Measurements from ENCODE around the gene THEMIS2. TPM values are rescaled to one million over a fixed set of nuclear protein-coding genes. Genes with fewer than 3 reads are reported as not detected.

The THEMIS2 gene
- total and polyA plus RNA-seq, 2 of the 8 experiments (the other 6 are each of a cell fraction or from before 2014, with no cell fraction given), result 12.4 to 28.0 TPM

- no peak overlapping the region for H3K27ac ChIP-seq (ENCODE audit: low read depth, low read length)
- H3K23me2 ChIP-seq (ENCODE audit: low read depth, low read length), result no peaks in the 10 kb centered on the region
- no peak overlapping the region for H3K4ac ChIP-seq (replicated peaks; ENCODE audit: insufficient read length, low read depth, low read length)
- no peaks in the 10 kb centered on the region for H3K9me3 ChIP-seq (ENCODE audit: insufficient read depth in 2 of 2, low read depth in 1 of 2, low read length in 1 of 2)
- DNase-seq (ENCODE audit: low read depth in 1 of 2, low spot score in 2 of 2), result no peak
- H3K9ac ChIP-seq (replicated peaks in 1 of 4; ENCODE audit: extremely low read depth in 1 of 4, low read depth in 3 of 4, low read length in 3 of 4), result no peak overlapping the region
- no peak overlapping the region for H4K91ac ChIP-seq (replicated peaks; ENCODE audit: insufficient read length, low read length)
- no peak overlapping the region for H3K4me3 ChIP-seq (ENCODE audit: extremely low read depth in 1 of 4, insufficient read depth in 2 of 4, low read depth in 3 of 4, low read length in 4 of 4)
- H3K79me2 ChIP-seq (ENCODE audit: control insufficient read depth in 1 of 2, insufficient read depth in 2 of 2, low read length in 2 of 2), result no peaks in the 10 kb centered on the region
- no peak overlapping the region for H4K5ac ChIP-seq (ENCODE audit: insufficient read length, low read depth, low read length)
- H4K8ac ChIP-seq (ENCODE audit: extremely low read depth, insufficient read depth, low read length), result no peak overlapping the region
- no peaks in the 10 kb centered on the region for H3K27me3 ChIP-seq (replicated peaks in 1 of 4; ENCODE audit: control insufficient read depth in 3 of 4, extremely low read depth in 1 of 4, insufficient read depth in 3 of 4, low read length in 3 of 4)
- no peak overlapping the region for H3K56ac ChIP-seq (replicated peaks; ENCODE audit: insufficient read length, low read depth, low read length)
- no peaks in the 10 kb centered on the region for H3K79me1 ChIP-seq (ENCODE audit: low read depth, low read length)
- no peaks in the 10 kb centered on the region for H3K4me1 ChIP-seq (replicated peaks in 1 of 4; ENCODE audit: control insufficient read depth in 3 of 4, insufficient read depth in 4 of 4, low read length in 3 of 4)
- H2BK20ac ChIP-seq (ENCODE audit: low read length), result no peak overlapping the region
- no peak overlapping the region for H3K18ac ChIP-seq (ENCODE audit: extremely low read depth, low read length)
- no peak overlapping the region for H2BK120ac ChIP-seq (replicated peaks; ENCODE audit: low read depth, low read length)
- 88% methylated on average over 7 of the region's 7 CpGs; no CpG with 5 or more reads in 1 of the 2 experiments for WGBS, 2 experiments (ENCODE audit: extremely low coverage in 1 of 2, insufficient coverage in 1 of 2, insufficient read length in 1 of 2, insufficient replicate concordance in 2 of 2, low coverage in 1 of 2, low lambda C conversion rate in 2 of 2, missing lambda C conversion rate in 1 of 2)
- no peak overlapping the region for H3K23ac ChIP-seq (ENCODE audit: insufficient read length)
- no peak for FAIRE-seq
- H3K36me3 ChIP-seq (ENCODE audit: control insufficient read depth in 2 of 4, insufficient read depth in 4 of 4, low read length in 3 of 4), result peaks cover 24 to 67% (median 55%) of the 10 kb centered on the region in 4 experiments
- no peak overlapping the region for H2BK5ac ChIP-seq (ENCODE audit: low read depth, low read length)
- peaks cover 0 to 4% of the 10 kb centered on the region in 2 experiments for H4K20me1 ChIP-seq (replicated peaks in 1 of 2; ENCODE audit: control insufficient read depth in 1 of 2, insufficient read depth in 2 of 2, low read length in 2 of 2)
- H2BK12ac ChIP-seq (ENCODE audit: low read depth, low read length), result no peak overlapping the region
- ChIA-PET CTCF (ENCODE audit: partially characterized antibody) (interaction anchor here (0.5 to 1.1 kb wide), 3 partner anchors 34 to 333 kb away, joined by 3 read pairs; no protein-coding TSS in a partner anchor), POLR2A (ENCODE audit: partially characterized antibody) (interaction anchor here (0.8 to 4.0 kb wide), 7 partner anchors 8 to 66 kb away, joined by 3 to 17 read pairs (median 4); no protein-coding TSS in a partner anchor)
- H2AFZ ChIP-seq (ENCODE audit: low read length), result no peak overlapping the region
- H2BK15ac ChIP-seq (ENCODE audit: low read length), result no peak overlapping the region
- no peak overlapping the region for H2AK5ac ChIP-seq (ENCODE audit: low read depth, low read length)
- TF ChIP-seq MAX (IDR thresholded peaks at IDR 0.05), result no peak
- no peak for TF ChIP-seq RFX5 (IDR thresholded peaks at IDR 0.05; ENCODE audit: borderline replicate concordance, low read depth, low read length)
- no peak overlapping the region for H3K4me2 ChIP-seq (ENCODE audit: insufficient read depth in 1 of 2, low read depth in 2 of 2, low read length in 2 of 2)
- no peak overlapping the region for H3K14ac ChIP-seq (ENCODE audit: insufficient read length)
Measured at GRCh38 chr1:27891196-27891889, 19.0 kb downstream of the THEMIS2 start.
